ENCODE data around the gene ARL15. TPM values are rescaled to one million over a fixed set of nuclear protein-coding genes. Genes with fewer than 3 reads are reported as not detected.

The ARL15 gene
- total and polyA plus RNA-seq, 2 of the 8 experiments (the other 6 are each of a cell fraction or from before 2014, with no cell fraction given): 9.9 to 21.2 TPM

- Histone ChIP-seq H2BK20ac (ENCODE audit: low read length) (no peak overlapping the region), H3K79me2 (ENCODE audit: control insufficient read depth in 1 of 2, insufficient read depth in 2 of 2, low read length in 2 of 2) (no peaks in the 10 kb centered on the region), H3K79me1 (ENCODE audit: low read depth, low read length) (no peaks in the 10 kb centered on the region), H3K4ac (replicated peaks; ENCODE audit: insufficient read length, low read depth, low read length) (no peak overlapping the region), H3K56ac (replicated peaks; ENCODE audit: insufficient read length, low read depth, low read length) (no peak overlapping the region), H3K27me3 (replicated peaks in 1 of 4; ENCODE audit: control insufficient read depth in 3 of 4, extremely low read depth in 1 of 4, insufficient read depth in 3 of 4, low read length in 3 of 4) (no peaks in the 10 kb centered on the region), H3K9me3 (ENCODE audit: insufficient read depth in 2 of 2, low read depth in 1 of 2, low read length in 1 of 2) (no peaks in the 10 kb centered on the region), H3K23me2 (ENCODE audit: low read depth, low read length) (no peaks in the 10 kb centered on the region), H3K36me3 (ENCODE audit: control insufficient read depth in 2 of 4, insufficient read depth in 4 of 4, low read length in 3 of 4) (no peaks in the 10 kb centered on the region), H3K4me2 (ENCODE audit: insufficient read depth in 1 of 2, low read depth in 2 of 2, low read length in 2 of 2) (no peak overlapping the region), H2AFZ (ENCODE audit: low read length) (no peak overlapping the region), H2BK120ac (replicated peaks; ENCODE audit: low read depth, low read length) (no peak overlapping the region), H3K27ac (ENCODE audit: low read depth, low read length) (no peak overlapping the region), H3K23ac (ENCODE audit: insufficient read length) (no peak overlapping the region), H3K4me3 (ENCODE audit: extremely low read depth in 1 of 4, insufficient read depth in 2 of 4, low read depth in 3 of 4, low read length in 4 of 4) (no peak overlapping the region), H3K14ac (ENCODE audit: insufficient read length) (no peak overlapping the region), H2BK12ac (ENCODE audit: low read depth, low read length) (no peak overlapping the region), H2AK5ac (ENCODE audit: low read depth, low read length) (no peak overlapping the region), H2BK15ac (ENCODE audit: low read length) (no peak overlapping the region), H4K20me1 (replicated peaks in 1 of 2; ENCODE audit: control insufficient read depth in 1 of 2, insufficient read depth in 2 of 2, low read length in 2 of 2) (no peaks in the 10 kb centered on the region), H4K91ac (replicated peaks; ENCODE audit: insufficient read length, low read length) (no peak overlapping the region), H2BK5ac (ENCODE audit: low read depth, low read length) (no peak overlapping the region), H4K8ac (ENCODE audit: extremely low read depth, insufficient read depth, low read length) (no peak overlapping the region), H3K4me1 (replicated peaks in 1 of 4; ENCODE audit: control insufficient read depth in 3 of 4, insufficient read depth in 4 of 4, low read length in 3 of 4) (peaks cover 0 to 8% (median under 1%) of the 10 kb centered on the region in 4 experiments; a peak in 1 of 7 replicates), H3K18ac (ENCODE audit: extremely low read depth, low read length) (no peak overlapping the region), H3K9ac (replicated peaks in 1 of 4; ENCODE audit: extremely low read depth in 1 of 4, low read depth in 3 of 4, low read length in 3 of 4) (no peak overlapping the region), H4K5ac (ENCODE audit: insufficient read length, low read depth, low read length) (no peak overlapping the region)
- POLR2A ChIA-PET (ENCODE audit: partially characterized antibody): no interaction called here
- DNase-seq (ENCODE audit: low read depth in 1 of 2, low spot score in 2 of 2) (no peak), FAIRE-seq (no peak)
- 94% methylated on average over 4 of the region's 4 CpGs; no CpG with 5 or more reads in 1 of the 2 experiments for WGBS, 2 experiments (ENCODE audit: extremely low coverage in 1 of 2, insufficient coverage in 1 of 2, insufficient read length in 1 of 2, insufficient replicate concordance in 2 of 2, low coverage in 1 of 2, low lambda C conversion rate in 2 of 2, missing lambda C conversion rate in 1 of 2)
- CTCF ChIA-PET (ENCODE audit: partially characterized antibody): no interaction called here
- no peak for TF ChIP-seq MAFK (IDR thresholded peaks at IDR 0.05; ENCODE audit: low read depth, low read length)
- no peak for TF ChIP-seq SP2 (IDR thresholded peaks at IDR 0.05; ENCODE audit: low read length)
- TF ChIP-seq SP1 (IDR thresholded peaks at IDR 0.05; ENCODE audit: low read depth, low read length): no peak
Observed at GRCh38 chr5:53926026-53926425, 384.3 kb downstream of the ARL15 start.

Measured in H1 (cell line).